OCI-LY7 (cell line): ENCODE measurements around the gene DDX20.

Source experiments
- CTCF ChIP-seq: fragments of 200-600 bp; sonication (generic); conservative IDR thresholded peaks from 2 replicates; pipeline ENCODE4 v1.5.1; 2014; ENCODE audit warnings: mild to moderate bottlenecking, antibody characterized with exemption, low read length, moderate library complexity, mixed read lengths
- EZH2phosphoT487 ChIP-seq: fragments of 200-600 bp; sonication (generic); IDR thresholded peaks from 2 replicates; pipeline ENCODE4 v1.6.1; 2018; ENCODE audit warnings: low read depth, borderline replicate concordance, mild to moderate bottlenecking, mixed run types, antibody characterized with exemption, low read length, moderate library complexity, mixed read lengths

GRCh38 chr1:111756124-111756513 lies 418 bp downstream of the DDX20 start:
- TF ChIP-seq CTCF: no peak
- TF ChIP-seq EZH2phosphoT487: no peak
